Esophagus muscularis mucosa (tissue), 3 donors: ENCODE results near the gene CAPNS1.
A peak's percentile ranks its signal among the peaks of the same experiment; 100 is the strongest.

ENCODE experiments used
- CTCF ChIP-seq, 3 experiments: fragments of 200-600 bp in 2 of 3; fragments of 450-650 bp in 1 of 3; sonication (generic) in 2 of 3; IDR thresholded peaks; one replicate each; pipeline ENCODE4 v1.5.1; 2017 to 2019; ENCODE audit warnings: antibody characterized with exemption in 3 of 3, mild to moderate bottlenecking in 2 of 3, moderate library complexity in 1 of 3
- POLR2A ChIP-seq: fragments of 450-650 bp; IDR thresholded peaks from one replicate; pipeline ENCODE4 v1.6.1; 2017; ENCODE audit warnings: antibody characterized with exemption, moderate library complexity, mild to moderate bottlenecking, low read depth

GRCh38 chr19:36115453-36116343, 24.2 kb upstream of the CAPNS1 start, which contains the start of gene TBCB:
- TF ChIP-seq CTCF (IDR thresholded peaks at IDR 0.05) (no peak), POLR2A (peak; percentile 10)
